Osteoblast (primary cell): ENCODE results near the gene SLC9A9. TPM values are rescaled to one million over a fixed set of nuclear protein-coding genes. Genes with fewer than 3 reads are reported as not detected.

Experiments used
- DNase-seq: peaks from one replicate; pipeline ENCODE4 v3.0.0; 2011; ENCODE audit warnings: low spot score, mixed read lengths; ENCODE audit not compliant: insufficient read length; ENCODE audit errors: missing footprints
- H2AFZ ChIP-seq: 2 replicates; pipeline ENCODE4 v1.6.0; 2011; ENCODE audit warnings: mild to moderate bottlenecking, low read length
- H3K27ac ChIP-seq: 2 replicates; pipeline ENCODE4 v1.5.1; 2011; ENCODE audit warnings: mild to moderate bottlenecking, low read depth, low read length, moderate library complexity
- H3K27me3 ChIP-seq: 2 replicates; pipeline ENCODE4 v1.6.0; 2012; ENCODE audit warnings: mild to moderate bottlenecking, control low read depth, inconsistent platforms, low read length, moderate library complexity; ENCODE audit not compliant: insufficient read depth
- H3K36me3 ChIP-seq: 2 replicates; pipeline ENCODE4 v1.5.1; 2011; ENCODE audit warnings: mild to moderate bottlenecking, low read length, control low read depth, moderate library complexity; ENCODE audit not compliant: insufficient read depth
- H3K4me1 ChIP-seq: 2 replicates; pipeline ENCODE4 v1.5.1; 2011; ENCODE audit warnings: mild to moderate bottlenecking, low read length, control low read depth, moderate library complexity; ENCODE audit not compliant: insufficient read depth
- H3K4me2 ChIP-seq: 2 replicates; pipeline ENCODE4 v1.6.0; 2011; ENCODE audit warnings: mild to moderate bottlenecking, low read length; ENCODE audit not compliant: insufficient read depth
- H3K4me3 ChIP-seq: fragments of 200-600 bp; sonication (generic); 3 replicates; pipeline ENCODE4 v1.5.1; 2012; ENCODE audit warnings: mild to moderate bottlenecking, low read length, inconsistent platforms; ENCODE audit not compliant: insufficient read depth
- H3K79me2 ChIP-seq: 2 replicates; pipeline ENCODE4 v1.6.0; 2012; ENCODE audit warnings: mild to moderate bottlenecking, low read length, control low read depth, inconsistent platforms; ENCODE audit not compliant: insufficient read depth
- H3K9me3 ChIP-seq: 2 replicates; pipeline ENCODE4 v1.5.1; 2011; ENCODE audit warnings: low read depth, low read length, control low read depth
- H4K20me1 ChIP-seq: 2 replicates; pipeline ENCODE4 v1.6.0; 2012; ENCODE audit warnings: mild to moderate bottlenecking, low read length, control low read depth; ENCODE audit not compliant: insufficient read depth
- total RNA-seq: library from RNA; depleted of rRNA; stranded (reverse); fragments of >200 nt; gene quantifications from 2 replicates; pipeline ENCODE4 v1.2.3, GENCODE V29; 2012
- TF ChIP-seq, protein P1 (sequence below): IDR thresholded peaks from 2 replicates; pipeline ENCODE4 v1.5.1; 2011; ENCODE audit warnings: mild to moderate bottlenecking, low read depth, low read length, moderate library complexity; ENCODE audit errors: extremely low read depth

The SLC9A9 gene
- total RNA-seq, 1 donor = 6.5 TPM

DNA sequence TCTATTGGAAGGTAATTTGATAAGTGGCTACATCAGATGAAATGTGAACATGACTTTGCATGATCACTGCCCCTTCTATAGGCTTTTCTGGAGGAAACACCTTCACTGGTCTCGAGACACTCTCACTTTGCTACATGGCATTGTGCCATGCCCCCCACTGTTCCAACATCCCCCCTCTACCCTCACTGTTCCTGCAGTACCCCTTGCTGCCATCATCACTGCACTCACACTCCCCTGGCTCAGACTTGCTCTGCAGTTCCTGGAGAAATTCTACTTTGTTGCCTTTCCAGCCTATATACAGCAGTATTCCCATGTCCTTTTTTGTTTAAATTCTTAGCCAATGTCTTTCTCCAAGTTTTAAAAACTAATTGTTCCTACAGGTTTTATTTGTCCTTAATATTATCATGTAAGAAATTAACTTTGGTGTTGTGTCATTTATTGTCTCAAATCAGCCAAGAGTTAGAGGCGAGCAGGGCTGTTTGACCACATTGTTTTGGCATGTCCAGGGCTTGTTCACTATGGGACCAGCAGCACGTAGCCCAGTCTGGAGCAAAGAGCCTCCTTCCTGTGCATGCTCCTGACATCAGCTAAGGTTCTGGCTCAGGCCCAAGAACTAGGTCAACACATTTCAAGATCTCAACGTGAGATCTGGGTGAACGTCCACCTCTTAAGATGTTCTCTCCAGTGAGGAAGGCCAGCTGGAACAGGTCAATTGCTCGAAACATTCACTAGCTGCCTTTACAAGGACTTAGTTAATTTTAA is 246.4 kb downstream of the SLC9A9 start:
- H3K79me2 ChIP-seq = no peaks in the 10 kb centered on the region
- peak overlapping the region; percentile 23 for H2AFZ ChIP-seq
- no peak for DNase-seq
- H3K36me3 ChIP-seq = no peaks in the 10 kb centered on the region
- TF ChIP-seq, protein P1, sequence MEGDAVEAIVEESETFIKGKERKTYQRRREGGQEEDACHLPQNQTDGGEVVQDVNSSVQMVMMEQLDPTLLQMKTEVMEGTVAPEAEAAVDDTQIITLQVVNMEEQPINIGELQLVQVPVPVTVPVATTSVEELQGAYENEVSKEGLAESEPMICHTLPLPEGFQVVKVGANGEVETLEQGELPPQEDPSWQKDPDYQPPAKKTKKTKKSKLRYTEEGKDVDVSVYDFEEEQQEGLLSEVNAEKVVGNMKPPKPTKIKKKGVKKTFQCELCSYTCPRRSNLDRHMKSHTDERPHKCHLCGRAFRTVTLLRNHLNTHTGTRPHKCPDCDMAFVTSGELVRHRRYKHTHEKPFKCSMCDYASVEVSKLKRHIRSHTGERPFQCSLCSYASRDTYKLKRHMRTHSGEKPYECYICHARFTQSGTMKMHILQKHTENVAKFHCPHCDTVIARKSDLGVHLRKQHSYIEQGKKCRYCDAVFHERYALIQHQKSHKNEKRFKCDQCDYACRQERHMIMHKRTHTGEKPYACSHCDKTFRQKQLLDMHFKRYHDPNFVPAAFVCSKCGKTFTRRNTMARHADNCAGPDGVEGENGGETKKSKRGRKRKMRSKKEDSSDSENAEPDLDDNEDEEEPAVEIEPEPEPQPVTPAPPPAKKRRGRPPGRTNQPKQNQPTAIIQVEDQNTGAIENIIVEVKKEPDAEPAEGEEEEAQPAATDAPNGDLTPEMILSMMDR = no peak
- H3K4me2 ChIP-seq = no peak overlapping the region
- H4K20me1 ChIP-seq = no peaks in the 10 kb centered on the region
- no peaks in the 10 kb centered on the region for H3K9me3 ChIP-seq
- no peaks in the 10 kb centered on the region for H3K27me3 ChIP-seq
- no peak overlapping the region for H3K27ac ChIP-seq
- H3K4me1 ChIP-seq = no peaks in the 10 kb centered on the region
- no peak overlapping the region for H3K4me3 ChIP-seq

DNA sequence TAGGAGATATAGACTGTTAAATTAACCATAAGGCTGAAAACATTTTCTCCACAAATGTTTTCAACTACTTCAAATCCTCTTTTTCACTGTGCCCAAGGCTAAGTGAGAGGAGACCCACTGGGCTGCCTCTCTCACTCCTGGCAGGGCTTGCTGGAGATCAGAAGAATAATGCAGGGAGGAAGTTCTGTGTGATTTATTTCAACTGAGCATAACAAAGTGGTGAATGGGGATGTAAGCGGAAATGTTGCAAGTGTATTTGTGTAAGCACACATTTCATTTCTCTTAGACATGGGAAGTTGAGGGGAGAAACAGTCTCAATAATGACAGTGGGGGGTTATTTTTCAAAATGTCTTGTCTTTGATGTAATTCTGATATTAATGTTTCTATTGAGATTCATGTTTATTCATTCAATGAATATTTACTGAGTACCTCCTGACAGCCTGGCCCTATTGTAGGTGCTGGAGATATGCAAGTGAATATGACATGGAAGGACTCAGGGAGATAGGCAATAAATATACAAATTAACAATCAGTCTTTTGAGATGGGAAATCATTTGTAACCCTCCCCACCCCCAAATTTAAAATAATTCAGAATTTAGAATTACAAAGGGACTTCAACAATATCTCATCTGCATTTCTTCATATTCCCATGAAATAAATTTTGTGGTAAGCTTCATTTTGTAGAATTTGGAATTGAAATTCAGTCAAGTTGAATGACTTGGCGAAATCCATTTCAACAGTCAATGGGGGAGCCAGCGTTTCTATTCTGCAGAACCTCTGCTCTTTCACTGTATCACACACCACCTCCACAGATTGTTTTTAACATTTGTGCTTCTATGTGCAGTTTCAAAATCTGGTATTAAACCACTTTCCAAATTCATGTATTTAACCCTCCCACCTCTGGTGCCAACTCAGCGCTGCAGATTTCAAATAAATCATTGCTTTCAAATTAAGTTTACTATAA is 247.2 kb downstream of the SLC9A9 start:
- Histone ChIP-seq H3K79me2 (no peaks in the 10 kb centered on the region), H4K20me1 (no peaks in the 10 kb centered on the region), H3K36me3 (no peaks in the 10 kb centered on the region), H3K27ac (no peak overlapping the region), H3K4me3 (no peak overlapping the region), H2AFZ (no peak overlapping the region), H3K9me3 (no peaks in the 10 kb centered on the region), H3K4me1 (no peaks in the 10 kb centered on the region), H3K27me3 (no peaks in the 10 kb centered on the region), H3K4me2 (no peak overlapping the region)
- TF ChIP-seq, protein P1 = no peak
- DNase-seq = no peak

DNA sequence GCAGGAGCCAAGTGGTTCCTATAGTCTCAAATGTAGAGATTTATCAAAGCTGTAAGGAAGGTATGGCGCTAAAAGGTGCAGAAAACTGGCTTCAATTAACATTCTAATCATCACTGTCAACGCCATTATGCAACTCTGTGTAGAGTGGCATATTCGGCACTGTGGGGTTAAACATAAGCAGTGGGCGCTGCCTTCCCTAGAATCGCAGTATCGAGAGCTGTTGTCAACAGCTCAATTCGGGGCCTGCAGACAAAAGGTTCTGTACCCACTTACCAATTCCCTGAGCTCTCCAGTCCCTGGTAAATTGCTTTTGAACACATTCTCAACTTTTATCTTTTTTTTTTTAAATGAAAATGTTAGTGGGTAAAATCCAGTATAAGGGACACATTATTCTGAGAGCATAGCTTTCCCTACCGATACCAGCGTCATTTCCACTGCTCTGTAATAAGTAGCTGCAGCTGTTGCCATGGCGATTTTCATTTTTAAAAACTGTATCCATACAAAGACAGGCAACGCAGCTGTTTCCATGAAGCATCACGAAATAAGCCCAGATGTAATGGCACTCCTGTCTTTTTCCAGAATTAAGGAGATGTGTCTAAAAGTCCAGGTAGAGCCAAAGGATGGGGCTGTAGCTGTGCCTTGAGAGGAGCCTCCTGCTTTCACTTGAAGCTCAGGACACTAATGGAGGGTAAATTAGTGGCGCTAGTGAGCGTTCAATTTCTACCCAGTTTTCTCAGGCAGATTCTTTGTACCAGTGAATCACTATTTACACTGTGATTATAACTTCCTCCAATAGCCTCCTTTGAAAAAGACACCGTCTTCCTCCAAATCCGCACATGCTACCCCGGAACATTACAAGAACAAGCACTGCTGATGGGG is 250.3 kb downstream of the SLC9A9 start:
- no peaks in the 10 kb centered on the region for H3K27me3 ChIP-seq
- TF ChIP-seq, protein P1 = no peak
- no peak overlapping the region for H3K4me3 ChIP-seq
- no peaks in the 10 kb centered on the region for H3K4me1 ChIP-seq
- no peak for DNase-seq
- no peaks in the 10 kb centered on the region for H3K36me3 ChIP-seq
- no peaks in the 10 kb centered on the region for H3K9me3 ChIP-seq
- H3K79me2 ChIP-seq = no peaks in the 10 kb centered on the region
- no peak overlapping the region for H2AFZ ChIP-seq
- no peak overlapping the region for H3K27ac ChIP-seq
- no peaks in the 10 kb centered on the region for H4K20me1 ChIP-seq
- H3K4me2 ChIP-seq = no peak overlapping the region
